Breast epithelium (tissue), 3 donors: ENCODE results near the gene NT5DC2.

Experiments
- POLR2A ChIP-seq: fragments of 450-650 bp; IDR thresholded peaks from one replicate; pipeline ENCODE4 v1.6.1; 2016; ENCODE audit warnings: antibody characterized with exemption, mild to moderate bottlenecking, moderate library complexity
- TF ChIP-seq, protein P1 (sequence below), 3 donors: fragments of 450-650 bp; IDR thresholded peaks; one replicate each; pipeline ENCODE4 v1.5.1; 2016 to 2017; ENCODE audit warnings: antibody characterized with exemption in 3 of 3, mild to moderate bottlenecking in 3 of 3, moderate library complexity in 3 of 3

DNA sequence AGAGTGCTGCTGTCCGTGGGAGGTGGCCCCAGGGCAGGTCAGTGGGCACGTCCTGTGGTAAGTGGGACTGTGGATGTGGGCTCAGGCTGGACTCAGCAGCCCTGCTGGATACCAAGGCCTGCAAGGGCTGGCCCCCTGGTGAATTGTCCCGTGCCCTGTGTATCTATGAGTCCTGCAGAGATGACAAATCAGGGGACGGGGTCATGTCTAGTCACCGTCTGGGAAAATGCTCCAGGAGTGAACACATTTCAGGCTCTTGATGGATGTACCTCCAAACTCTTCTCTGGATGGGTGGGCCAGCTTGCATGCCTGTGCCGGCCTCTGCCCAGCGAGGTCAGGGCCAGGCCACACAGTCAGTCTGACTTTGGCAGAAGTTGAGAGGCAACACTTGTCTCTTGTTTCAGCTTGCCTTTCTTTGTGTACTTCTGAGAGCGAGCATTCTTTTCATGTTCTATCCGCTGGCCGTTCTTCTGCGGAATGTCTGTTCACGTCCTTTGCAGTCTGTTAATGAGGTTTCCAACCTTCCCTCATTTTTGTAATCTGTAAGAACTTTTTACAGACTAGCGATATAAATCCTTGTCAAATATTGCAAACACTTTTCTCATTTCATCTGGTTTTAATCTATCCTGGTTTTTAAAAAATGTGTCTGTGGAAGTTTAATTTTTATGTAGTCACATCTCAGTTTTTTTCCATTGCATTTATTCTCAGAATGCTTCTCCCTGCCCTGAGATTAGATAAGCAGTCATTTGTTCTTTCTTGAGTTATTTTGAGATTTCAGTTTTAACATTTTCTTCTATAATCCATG is 49.9 kb downstream of the NT5DC2 start:
- TF ChIP-seq, protein P1, sequence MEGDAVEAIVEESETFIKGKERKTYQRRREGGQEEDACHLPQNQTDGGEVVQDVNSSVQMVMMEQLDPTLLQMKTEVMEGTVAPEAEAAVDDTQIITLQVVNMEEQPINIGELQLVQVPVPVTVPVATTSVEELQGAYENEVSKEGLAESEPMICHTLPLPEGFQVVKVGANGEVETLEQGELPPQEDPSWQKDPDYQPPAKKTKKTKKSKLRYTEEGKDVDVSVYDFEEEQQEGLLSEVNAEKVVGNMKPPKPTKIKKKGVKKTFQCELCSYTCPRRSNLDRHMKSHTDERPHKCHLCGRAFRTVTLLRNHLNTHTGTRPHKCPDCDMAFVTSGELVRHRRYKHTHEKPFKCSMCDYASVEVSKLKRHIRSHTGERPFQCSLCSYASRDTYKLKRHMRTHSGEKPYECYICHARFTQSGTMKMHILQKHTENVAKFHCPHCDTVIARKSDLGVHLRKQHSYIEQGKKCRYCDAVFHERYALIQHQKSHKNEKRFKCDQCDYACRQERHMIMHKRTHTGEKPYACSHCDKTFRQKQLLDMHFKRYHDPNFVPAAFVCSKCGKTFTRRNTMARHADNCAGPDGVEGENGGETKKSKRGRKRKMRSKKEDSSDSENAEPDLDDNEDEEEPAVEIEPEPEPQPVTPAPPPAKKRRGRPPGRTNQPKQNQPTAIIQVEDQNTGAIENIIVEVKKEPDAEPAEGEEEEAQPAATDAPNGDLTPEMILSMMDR (IDR thresholded peaks at IDR 0.05), result no peak
- no peak for TF ChIP-seq POLR2A
